ENCODE data around the gene FXR2.

- TF ChIP-seq YY1 (IDR thresholded peaks at IDR 0.05; ENCODE audit: insufficient read depth, insufficient read length) (no peak), ZNF274 (IDR thresholded peaks at IDR 0.05; ENCODE audit: low read depth, low read length) (no peak), SUZ12 (IDR thresholded peaks at IDR 0.05; ENCODE audit: extremely low read depth, insufficient read depth, insufficient read length) (no peak)
Observed at GRCh38 chr17:7562208-7562605, 52.5 kb downstream of the FXR2 start.
